Measurements from ENCODE around the gene KLLN.

The KLLN gene

GRCh38 chr10:87817609-87818504 is 45.5 kb downstream of the KLLN start, which contains the start of gene ATAD1:
ATAD1 (minus strand) TSS chr10:87818226; CDS start chr10:87814599, 3,627 bp downstream.
- Histone ChIP-seq H3K4me3 (peak within 1 kb of the TSS; percentile 72), H3K36me3 (replicated peaks) (peaks cover 12% of the 10 kb centered on the region), H3K27me3 (ENCODE audit: low read depth) (no peaks in the 10 kb centered on the region), H3K4me1 (peaks cover 14% of the 10 kb centered on the region), H3K9me3 (no peaks in the 10 kb centered on the region)
- in situ Hi-C loops (cut with MboI; ENCODE audit: low sequenced_read_pairs), result no loop called here
- peak; percentile 85 to 87 for DNase-seq (ENCODE audit: low spot score in 2 of 2)

- DNase-seq (ENCODE audit: low spot score in 2 of 2), result peak in 1 of 2 experiments; percentile 12
- no peaks in the 10 kb centered on the region for H3K9me3 ChIP-seq
- peak overlapping the region; percentile 72 for H3K4me3 ChIP-seq
- no peaks in the 10 kb centered on the region for H3K27me3 ChIP-seq (ENCODE audit: low read depth)
- peaks cover 17% of the 10 kb centered on the region for H3K36me3 ChIP-seq (replicated peaks)
- peaks cover 14% of the 10 kb centered on the region for H3K4me1 ChIP-seq
- in situ Hi-C loops (cut with MboI; ENCODE audit: low sequenced_read_pairs), result no loop called here
Observed at GRCh38 chr10:87816898-87817608, 46.3 kb downstream of the KLLN start.

DNA sequence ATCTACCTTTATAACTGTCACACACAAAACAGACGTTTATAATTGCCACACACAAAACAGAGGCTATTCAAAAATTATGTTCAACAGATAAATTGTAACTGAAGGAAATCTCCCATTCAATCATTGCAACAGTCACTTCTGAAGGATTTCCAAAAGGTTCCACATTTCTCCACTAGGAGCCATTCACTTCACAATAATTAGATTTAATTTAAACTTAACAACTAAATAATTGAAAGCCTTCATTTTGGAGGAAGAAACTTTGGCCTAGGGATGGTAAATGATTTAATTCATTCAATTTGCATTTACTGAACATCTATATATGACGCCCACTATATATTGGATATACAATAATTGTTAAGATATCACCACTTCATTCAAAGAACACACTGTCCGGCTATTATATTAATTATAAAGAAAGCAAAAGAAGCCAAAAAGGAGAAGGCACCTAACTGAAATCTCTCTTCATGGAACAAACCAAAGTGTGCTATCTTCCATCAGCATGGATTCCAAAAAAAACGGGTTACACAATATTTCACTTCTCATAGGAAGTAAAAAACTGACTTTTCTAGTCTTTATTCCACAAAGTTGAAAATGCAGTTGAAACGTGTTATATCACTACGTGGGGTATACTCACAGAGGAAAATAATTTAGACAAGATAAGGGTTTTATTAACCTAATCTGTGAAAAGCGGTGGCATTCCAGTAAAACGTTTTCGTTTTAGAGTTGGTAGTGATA is 47.0 kb downstream of the KLLN start:
- Histone ChIP-seq H3K4me3 (peak overlapping the region; percentile 72), H3K4me1 (peaks cover 14% of the 10 kb centered on the region), H3K36me3 (replicated peaks) (peaks cover 24% of the 10 kb centered on the region), H3K9me3 (no peaks in the 10 kb centered on the region), H3K27me3 (ENCODE audit: low read depth) (no peaks in the 10 kb centered on the region)
- no peak for DNase-seq (ENCODE audit: low spot score in 2 of 2)
- in situ Hi-C loops (cut with MboI; ENCODE audit: low sequenced_read_pairs), result no loop called here

All from HAP-1 (cell line).